Loucy (cell line): ENCODE measurements around the gene PMF1.

Source experiments
- H2AFZ ChIP-seq: fragments of 200-600 bp; sonication (generic); 2 replicates; pipeline ENCODE4 v1.6.0; 2016; ENCODE audit warnings: antibody characterized with exemption, mild to moderate bottlenecking, low read length, moderate library complexity
- H3F3A ChIP-seq: fragments of 200-600 bp; 2 replicates; pipeline ENCODE4 v1.6.0; 2016; ENCODE audit warnings: antibody characterized with exemption, low read depth, mild to moderate bottlenecking
- H3K27me3 ChIP-seq: fragments of 200-600 bp; sonication (generic); 2 replicates; pipeline ENCODE4 v1.6.1; 2014; ENCODE audit warnings: low read length, mild to moderate bottlenecking; ENCODE audit not compliant: insufficient read depth, poor library complexity, severe bottlenecking
- H3K36me3 ChIP-seq: fragments of 200-600 bp; sonication (generic); 2 replicates; pipeline ENCODE4 v1.6.1; 2016; ENCODE audit warnings: low read length; ENCODE audit not compliant: insufficient read depth
- H3K4me1 ChIP-seq: fragments of 200-600 bp; sonication (generic); 2 replicates; pipeline ENCODE4 v1.5.1; 2014; ENCODE audit warnings: low read length, mild to moderate bottlenecking; ENCODE audit not compliant: insufficient read depth, poor library complexity, severe bottlenecking
- H3K4me2 ChIP-seq: fragments of 200-600 bp; sonication (generic); 2 replicates; pipeline ENCODE4 v1.6.0; 2014; ENCODE audit warnings: antibody characterized with exemption, low read length, low read depth, mild to moderate bottlenecking; ENCODE audit not compliant: poor library complexity, severe bottlenecking
- H3K4me3 ChIP-seq: fragments of 200-600 bp; sonication (generic); 2 replicates; pipeline ENCODE4 v1.5.1; 2014; ENCODE audit warnings: low read length, mild to moderate bottlenecking, mixed read lengths; ENCODE audit not compliant: poor library complexity, severe bottlenecking
- H3K79me2 ChIP-seq: fragments of 200-600 bp; sonication (generic); 2 replicates; pipeline ENCODE4 v1.6.1; 2014; ENCODE audit warnings: low read length; ENCODE audit not compliant: insufficient read depth
- H3K9ac ChIP-seq: fragments of 200-600 bp; sonication (generic); 2 replicates; pipeline ENCODE4 v1.6.0; 2014; ENCODE audit warnings: mild to moderate bottlenecking, low read depth, low read length, moderate library complexity; ENCODE audit not compliant: poor library complexity, severe bottlenecking
- H3K9me2 ChIP-seq: fragments of 200-600 bp; sonication (generic); replicated peaks from 2 replicates; pipeline ENCODE4 v1.6.1; 2016; ENCODE audit warnings: low read depth, low read length, mixed read lengths
- H3K9me3 ChIP-seq: fragments of 200-600 bp; sonication (generic); 2 replicates; pipeline ENCODE4 v1.6.1; 2014; ENCODE audit warnings: mild to moderate bottlenecking, antibody characterized with exemption, low read length, low read depth; ENCODE audit not compliant: insufficient read depth
- H4K20me1 ChIP-seq: fragments of 200-600 bp; sonication (generic); 2 replicates; pipeline ENCODE4 v1.6.0; 2014; ENCODE audit warnings: antibody characterized with exemption, low read length, mild to moderate bottlenecking; ENCODE audit not compliant: insufficient read depth, poor library complexity, severe bottlenecking
- EZH2phosphoT487 ChIP-seq: fragments of 200-600 bp; IDR thresholded peaks from 2 replicates; pipeline ENCODE4 v1.6.1; 2018; ENCODE audit warnings: antibody characterized with exemption, mild to moderate bottlenecking, moderate library complexity, borderline replicate concordance
- TF ChIP-seq, protein P1 (sequence below): fragments of 200-600 bp; sonication (generic); conservative IDR thresholded peaks from 2 replicates; pipeline ENCODE4 v1.5.1; 2014; ENCODE audit warnings: mild to moderate bottlenecking, antibody characterized with exemption, low read length

The PMF1 gene

GRCh38 chr1:156268336-156268735, 55.5 kb downstream of the PMF1 start:
- H3K4me3 ChIP-seq = no peak overlapping the region
- H3K4me1 ChIP-seq = no peaks in the 10 kb centered on the region
- no peaks in the 10 kb centered on the region for H3F3A ChIP-seq
- H3K4me2 ChIP-seq = no peak overlapping the region
- H3K27me3 ChIP-seq = no peaks in the 10 kb centered on the region
- H3K79me2 ChIP-seq = no peaks in the 10 kb centered on the region
- H3K9me3 ChIP-seq = no peaks in the 10 kb centered on the region
- no peaks in the 10 kb centered on the region for H4K20me1 ChIP-seq
- H3K36me3 ChIP-seq = peaks cover 83% of the 10 kb centered on the region
- H3K9me2 ChIP-seq = no peaks in the 10 kb centered on the region
- H2AFZ ChIP-seq = no peak overlapping the region
- TF ChIP-seq, protein P1, sequence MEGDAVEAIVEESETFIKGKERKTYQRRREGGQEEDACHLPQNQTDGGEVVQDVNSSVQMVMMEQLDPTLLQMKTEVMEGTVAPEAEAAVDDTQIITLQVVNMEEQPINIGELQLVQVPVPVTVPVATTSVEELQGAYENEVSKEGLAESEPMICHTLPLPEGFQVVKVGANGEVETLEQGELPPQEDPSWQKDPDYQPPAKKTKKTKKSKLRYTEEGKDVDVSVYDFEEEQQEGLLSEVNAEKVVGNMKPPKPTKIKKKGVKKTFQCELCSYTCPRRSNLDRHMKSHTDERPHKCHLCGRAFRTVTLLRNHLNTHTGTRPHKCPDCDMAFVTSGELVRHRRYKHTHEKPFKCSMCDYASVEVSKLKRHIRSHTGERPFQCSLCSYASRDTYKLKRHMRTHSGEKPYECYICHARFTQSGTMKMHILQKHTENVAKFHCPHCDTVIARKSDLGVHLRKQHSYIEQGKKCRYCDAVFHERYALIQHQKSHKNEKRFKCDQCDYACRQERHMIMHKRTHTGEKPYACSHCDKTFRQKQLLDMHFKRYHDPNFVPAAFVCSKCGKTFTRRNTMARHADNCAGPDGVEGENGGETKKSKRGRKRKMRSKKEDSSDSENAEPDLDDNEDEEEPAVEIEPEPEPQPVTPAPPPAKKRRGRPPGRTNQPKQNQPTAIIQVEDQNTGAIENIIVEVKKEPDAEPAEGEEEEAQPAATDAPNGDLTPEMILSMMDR = no peak
- no peak for TF ChIP-seq EZH2phosphoT487
- H3K9ac ChIP-seq = no peak overlapping the region

- Histone ChIP-seq H3K4me2 (no peak overlapping the region), H3K4me1 (no peaks in the 10 kb centered on the region), H2AFZ (no peak overlapping the region), H3K79me2 (no peaks in the 10 kb centered on the region), H3F3A (no peaks in the 10 kb centered on the region), H3K9ac (no peak overlapping the region), H3K4me3 (no peak overlapping the region), H3K27me3 (no peaks in the 10 kb centered on the region), H3K9me2 (no peaks in the 10 kb centered on the region), H4K20me1 (no peaks in the 10 kb centered on the region), H3K9me3 (no peaks in the 10 kb centered on the region), H3K36me3 (peaks cover 87% of the 10 kb centered on the region)
- TF ChIP-seq, protein P1 = no peak
- TF ChIP-seq EZH2phosphoT487 = no peak
Observed at GRCh38 chr1:156270314-156270713, 57.5 kb downstream of the PMF1 start.

DNA sequence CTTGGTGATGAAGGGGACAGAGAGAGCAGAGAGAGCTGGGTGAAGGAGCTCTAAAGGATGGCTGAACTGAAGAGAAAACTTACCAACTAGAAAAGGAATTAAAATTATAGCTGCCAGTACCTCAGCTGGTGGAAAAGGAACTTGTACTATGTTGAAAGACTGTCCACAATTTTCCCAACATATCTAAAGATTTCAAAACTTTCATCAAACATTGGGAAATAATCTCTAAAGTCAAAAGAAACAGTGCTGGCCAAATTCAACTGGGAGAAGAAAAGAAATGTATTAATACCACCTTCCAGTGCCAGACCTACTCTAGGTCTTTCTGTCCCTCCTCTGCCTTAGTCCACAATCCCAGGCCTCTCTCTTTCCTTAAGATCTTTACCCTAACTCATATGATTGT, 63.7 kb downstream of the PMF1 start:
- Histone ChIP-seq H3K9me2 (no peaks in the 10 kb centered on the region), H3K36me3 (peaks cover 71% of the 10 kb centered on the region)

More for the DNA sequence above, 63.7 kb downstream of the PMF1 start:
- Histone ChIP-seq H3F3A (no peaks in the 10 kb centered on the region), H3K4me1 (peaks cover 21% of the 10 kb centered on the region), H3K27me3 (no peaks in the 10 kb centered on the region), H3K4me2 (no peak overlapping the region), H2AFZ (no peak overlapping the region), H3K9ac (no peak overlapping the region), H3K9me3 (no peaks in the 10 kb centered on the region), H3K4me3 (no peak overlapping the region), H3K79me2 (peaks cover 38% of the 10 kb centered on the region), H4K20me1 (peaks cover 29% of the 10 kb centered on the region)
- TF ChIP-seq, protein P1 = no peak
- no peak for TF ChIP-seq EZH2phosphoT487
